ENCODE data around the gene CREBL2. TPM values are rescaled to one million over a fixed set of nuclear protein-coding genes. Genes with fewer than 3 reads are reported as not detected.

The CREBL2 gene
- total RNA-seq, 1 donor, result 49.9 TPM

GRCh38 chr12:12599750-12600643 lies 11.7 kb upstream of the CREBL2 start:
- peak; percentile 62 for DNase-seq (ENCODE audit: low read depth)
- H3K4me3 ChIP-seq (ENCODE audit: low read depth, low read length), result no peak overlapping the region
- no peak for TF ChIP-seq CTCF (IDR thresholded peaks at IDR 0.05; ENCODE audit: insufficient read depth, low read length)

GRCh38 chr12:12600659-12601058 lies 11.0 kb upstream of the CREBL2 start:
- no peak for DNase-seq (ENCODE audit: low read depth)
- no peak overlapping the region for H3K4me3 ChIP-seq (ENCODE audit: low read depth, low read length)
- no peak for TF ChIP-seq CTCF (IDR thresholded peaks at IDR 0.05; ENCODE audit: insufficient read depth, low read length)

- no peak for DNase-seq (ENCODE audit: low read depth)
- H3K4me3 ChIP-seq (ENCODE audit: low read depth, low read length), result no peak overlapping the region
- no peak for TF ChIP-seq CTCF (IDR thresholded peaks at IDR 0.05; ENCODE audit: insufficient read depth, low read length)
Observed at GRCh38 chr12:12604740-12605139, 6.9 kb upstream of the CREBL2 start.

GRCh38 chr12:12606781-12607589 lies 4.7 kb upstream of the CREBL2 start:
- no peak for TF ChIP-seq CTCF (IDR thresholded peaks at IDR 0.05; ENCODE audit: insufficient read depth, low read length)
- H3K4me3 ChIP-seq (ENCODE audit: low read depth, low read length), result no peak overlapping the region
- DNase-seq (ENCODE audit: low read depth), result peak; percentile 72

- peak; percentile 33 for DNase-seq (ENCODE audit: low read depth)
- no peak for TF ChIP-seq CTCF (IDR thresholded peaks at IDR 0.05; ENCODE audit: insufficient read depth, low read length)
Observed at GRCh38 chr12:12608557-12608957, 3.1 kb upstream of the CREBL2 start.

GRCh38 chr12:12609692-12610091 lies 2.0 kb upstream of the CREBL2 start:
- TF ChIP-seq CTCF (IDR thresholded peaks at IDR 0.05; ENCODE audit: insufficient read depth, low read length), result no peak
- H3K4me3 ChIP-seq (ENCODE audit: low read depth, low read length), result no peak overlapping the region
- DNase-seq (ENCODE audit: low read depth), result no peak

More at GRCh38 chr12:12608557-12608957, 3.1 kb upstream of the CREBL2 start:
- no peak overlapping the region for H3K4me3 ChIP-seq (ENCODE audit: low read depth, low read length)
